ENCODE results near the gene SLC25A10.
A peak's percentile ranks its signal among the peaks of the same experiment; 100 is the strongest.

Gene SLC25A10

GRCh38 chr17:81723651-81724209, 11.6 kb downstream of the SLC25A10 start:
- POLR2A ChIA-PET = no interaction called here
- TF ChIP-seq CTCF (IDR thresholded peaks at IDR 0.05; ENCODE audit: insufficient read depth, low read length, missing control alignments) = no peak
- DNase-seq (ENCODE audit: low read depth, low spot score) = no peak
- CTCF ChIA-PET = interaction anchor here (1.5 kb wide), 1 partner anchor 298 kb away, joined by 3 read pairs; no protein-coding TSS in a partner anchor
- H3K4me3 ChIP-seq (ENCODE audit: low read depth, low read length) = no peak overlapping the region

GRCh38 chr17:81725439-81725838, 13.4 kb downstream of the SLC25A10 start:
- CTCF ChIA-PET = interaction anchor here (1.4 kb wide), 3 partner anchors 10 to 124 kb away, joined by 3 to 4 read pairs (median 3); no protein-coding TSS in a partner anchor
- POLR2A ChIA-PET = no interaction called here

GRCh38 chr17:81726004-81726403, 13.9 kb downstream of the SLC25A10 start:
- no peak overlapping the region for H3K4me3 ChIP-seq (ENCODE audit: low read depth, low read length)
- DNase-seq (ENCODE audit: low read depth, low spot score) = no peak
- POLR2A ChIA-PET = no interaction called here
- no peak for TF ChIP-seq CTCF (IDR thresholded peaks at IDR 0.05; ENCODE audit: insufficient read depth, low read length, missing control alignments)
- CTCF ChIA-PET = interaction anchor here (1.4 kb wide), 1 partner anchor 13 kb away, joined by 3 read pairs; no protein-coding TSS in a partner anchor

More at GRCh38 chr17:81725439-81725838, 13.4 kb downstream of the SLC25A10 start:
- H3K4me3 ChIP-seq (ENCODE audit: low read depth, low read length) = no peak overlapping the region
- no peak for DNase-seq (ENCODE audit: low read depth, low spot score)
- no peak for TF ChIP-seq CTCF (IDR thresholded peaks at IDR 0.05; ENCODE audit: insufficient read depth, low read length, missing control alignments)

- ChIA-PET POLR2A (no interaction called here), CTCF (interaction anchor here (0.9 to 1.5 kb wide), 2 partner anchors 15 to 35 kb away, joined by 3 to 4 read pairs; no protein-coding TSS in a partner anchor)
- no peak for DNase-seq (ENCODE audit: low read depth, low spot score)
- TF ChIP-seq CTCF (IDR thresholded peaks at IDR 0.05; ENCODE audit: insufficient read depth, low read length, missing control alignments) = no peak
- H3K4me3 ChIP-seq (ENCODE audit: low read depth, low read length) = no peak overlapping the region
Observed at GRCh38 chr17:81727324-81728031, 15.4 kb downstream of the SLC25A10 start.

- peak; percentile 97 for TF ChIP-seq CTCF (IDR thresholded peaks at IDR 0.05; ENCODE audit: insufficient read depth, low read length, missing control alignments)
- no peak for DNase-seq (ENCODE audit: low read depth, low spot score)
- H3K4me3 ChIP-seq (ENCODE audit: low read depth, low read length) = no peak overlapping the region
- POLR2A ChIA-PET = no interaction called here
- CTCF ChIA-PET = interaction anchor here (0.9 to 2.6 kb wide), 14 partner anchors 12 to 195 kb away, joined by 3 to 16 read pairs (median 4); no protein-coding TSS in a partner anchor
Observed at GRCh38 chr17:81733507-81734404, 21.7 kb downstream of the SLC25A10 start.
